K562 (cell line): Measurements from ENCODE around the gene ARPP21. TPM values are rescaled to one million over a fixed set of nuclear protein-coding genes. Genes with fewer than 3 reads are reported as not detected.

Experiments used
- ATAC-seq: fragments of 200-7000 bp; cut with Tn5 transposase; 3 replicates; pipeline ENCODE4 v1.9.1; 2020; ENCODE audit warnings: moderate library complexity
- BruUV-seq: library from RNA; stranded (reverse); fragments of 400-500 nt; replicated peaks from 2 replicates; lab custom pipeline; 2021; lab: Mats Ljungman, UMichigan
- CTCF ChIA-PET: fragments of 300-600 bp; formaldehyde crosslinking; extraction: SDS; loops from one replicate; lab custom pipeline; 2021; ENCODE audit warnings: low intra/inter-chr PET ratio; lab: Yijun Ruan, JAX
- POLR2A ChIA-PET: fragments of 300-600, 350-650 bp; sonication (Branson Sonifier 250); formaldehyde crosslinking; extraction: SDS; loops from one replicate; lab custom pipeline; 2021; ENCODE audit warnings: antibody characterized with exemption, inconsistent platforms; lab: Yijun Ruan, JAX
- DNase-seq, 4 experiments: peaks; one replicate each; pipeline versions ENCODE4 v3.0.0 to v3.0.0-alpha.2; 2011 to 2018; ENCODE audit warnings: low spot score in 3 of 4, mixed read lengths in 3 of 4; ENCODE audit errors: extremely low read depth in 1 of 4
- FAIRE-seq: peaks from 2 replicates; lab custom pipeline; 2011; peaks lifted over from hg19 to GRCh38; lab: Jason Lieb, UNC
- H2AFZ ChIP-seq: 2 replicates; pipeline ENCODE4 v1.6.0; 2011; ENCODE audit warnings: low read depth, low read length, control low read depth, inconsistent platforms
- H3K27ac ChIP-seq: fragments of 200-600 bp; 3 replicates; pipeline ENCODE4 v1.8.0; 2011; ENCODE audit warnings: low read depth, mild to moderate bottlenecking, control low read depth, inconsistent platforms, low read length, moderate library complexity, mixed read lengths; ENCODE audit errors: extremely low read depth
- H3K27me3 ChIP-seq, 2 experiments: fragments of 300-600 bp in 1 of 2; 2 replicates in 1 of 2; 3 replicates in 1 of 2; pipeline versions ENCODE4 v1.6.0 to v1.8.0; 2011; ENCODE audit warnings: inconsistent platforms in 2 of 2, low read length in 2 of 2, mild to moderate bottlenecking in 1 of 2, mixed read lengths in 1 of 2, moderate library complexity in 1 of 2; ENCODE audit not compliant: control insufficient read depth in 2 of 2, insufficient read depth in 2 of 2
- H3K36me3 ChIP-seq: fragments of 300-600 bp; 3 replicates; pipeline ENCODE4 v1.8.0; 2011; ENCODE audit warnings: mild to moderate bottlenecking, low read length, inconsistent platforms; ENCODE audit not compliant: control insufficient read depth, insufficient read depth
- H3K4me1 ChIP-seq, 2 experiments: fragments of 200-600 bp in 1 of 2; replicated peaks in 1 of 2; 2 replicates in 1 of 2; 3 replicates in 1 of 2; pipeline versions ENCODE4 v1.5.1 to v1.8.0; 2011; ENCODE audit warnings: inconsistent platforms in 2 of 2, low read length in 2 of 2, mild to moderate bottlenecking in 1 of 2, mixed read lengths in 1 of 2, moderate library complexity in 1 of 2; ENCODE audit not compliant: control insufficient read depth in 2 of 2, insufficient read depth in 2 of 2
- H3K4me2 ChIP-seq: 2 replicates; pipeline ENCODE4 v1.6.1; 2011; ENCODE audit warnings: low read length, control low read depth, inconsistent platforms, mixed read lengths; ENCODE audit not compliant: insufficient read depth
- H3K4me3 ChIP-seq: fragments of 200-600 bp; sonication (generic), shearing (Covaris generic); 2 replicates; pipeline ENCODE4 v1.5.1; 2016; ENCODE audit warnings: control low read depth, inconsistent platforms
- H3K79me2 ChIP-seq: fragments of 200-600 bp; 3 replicates; pipeline ENCODE4 v1.8.0; 2011; ENCODE audit warnings: low read length, inconsistent platforms; ENCODE audit not compliant: control insufficient read depth, insufficient read depth
- H3K9ac ChIP-seq, 2 experiments: 2 replicates each; pipeline versions ENCODE4 v1.6.0 to v1.6.1; 2011; ENCODE audit warnings: low read depth in 2 of 2, low read length in 2 of 2, control low read depth in 1 of 2, inconsistent platforms in 1 of 2, mild to moderate bottlenecking in 1 of 2, mixed read lengths in 1 of 2; ENCODE audit not compliant: insufficient read depth in 1 of 2
- H3K9me1 ChIP-seq: one replicate; pipeline ENCODE4 v1.6.0; 2011; ENCODE audit warnings: inconsistent platforms, mild to moderate bottlenecking, low read length, moderate library complexity; ENCODE audit not compliant: control insufficient read depth, insufficient read depth
- H3K9me3 ChIP-seq: replicated peaks from 2 replicates; pipeline ENCODE4 v1.5.1; 2011; ENCODE audit warnings: low read depth, low read length, inconsistent platforms; ENCODE audit not compliant: control insufficient read depth, insufficient read depth
- H4K20me1 ChIP-seq: replicated peaks from 2 replicates; pipeline ENCODE4 v1.6.1; 2011; ENCODE audit warnings: low read length, inconsistent platforms, mixed read lengths; ENCODE audit not compliant: control insufficient read depth, insufficient read depth
- FOXM1 ChIP-seq, 2 experiments: fragments of 450-650 bp in 1 of 2; sonication (generic) in 1 of 2; formaldehyde crosslinking in 1 of 2; IDR thresholded peaks; 2 replicates each; pipeline versions ENCODE4 v1.6.1 to v1.9.0; 2017 to 2022; ENCODE audit warnings: low read depth in 2 of 2, mild to moderate bottlenecking in 2 of 2, missing genetic modification reagents in 1 of 2, moderate library complexity in 1 of 2
- JUNB ChIP-seq: fragments of 450-650 bp; formaldehyde crosslinking; conservative IDR thresholded peaks from 2 replicates; pipeline ENCODE4 v1.4.0; 2020; ENCODE audit warnings: mild to moderate bottlenecking
- KAT7 ChIP-seq: sonication (generic); formaldehyde crosslinking; IDR thresholded peaks from 2 replicates; pipeline ENCODE4 v1.8.0; 2022; ENCODE audit warnings: missing genetic modification reagents, mild to moderate bottlenecking, borderline replicate concordance
- MITF ChIP-seq: IDR thresholded peaks from 2 replicates; pipeline ENCODE4 v1.6.1; 2014; ENCODE audit warnings: antibody characterized with exemption
- NFIX ChIP-seq: fragments of 250-450 bp; sonication (Bioruptor Pico); IDR thresholded peaks from 2 replicates; pipeline ENCODE4 v1.4.0; 2020; ENCODE audit warnings: low read depth, mild to moderate bottlenecking, moderate library complexity
- PCBP1 ChIP-seq: fragments of 200-400 bp; formaldehyde crosslinking; IDR thresholded peaks from 2 replicates; pipeline ENCODE4 v1.6.1; 2018; ENCODE audit warnings: mild to moderate bottlenecking, low read depth, low read length; ENCODE audit not compliant: poor library complexity, severe bottlenecking
- PHF21A ChIP-seq: fragments of 450-650 bp; IDR thresholded peaks from 2 replicates; pipeline ENCODE4 v1.6.1; 2017; ENCODE audit warnings: low read depth, borderline replicate concordance
- SRSF7 ChIP-seq: fragments of 200-400 bp; formaldehyde crosslinking; optimal IDR thresholded peaks from 2 replicates; pipeline ENCODE3; 2017; ENCODE audit warnings: mild to moderate bottlenecking, low read depth, low read length
- TGIF2 ChIP-seq: sonication (generic); formaldehyde crosslinking; IDR thresholded peaks from 2 replicates; pipeline ENCODE4 v1.8.1; 2022; ENCODE audit warnings: mild to moderate bottlenecking, missing genetic modification reagents, moderate library complexity
- ZNF324 ChIP-seq: fragments of 250-450 bp; sonication (Bioruptor Pico); IDR thresholded peaks from 2 replicates; pipeline ENCODE4 v1.4.0; 2020; ENCODE audit warnings: mild to moderate bottlenecking
- ZNF589 ChIP-seq: fragments of 200-800 bp; sonication (Bioruptor generic); IDR thresholded peaks from 2 replicates; pipeline ENCODE4 v1.6.1; 2016; ENCODE audit warnings: low read depth, missing genetic modification characterization, missing compliant biosample characterization
- WGBS: fragments of 100-300 bp; shearing (Covaris generic); methylation state at CpG from one replicate; pipeline ENCODE4 v1.1.6; 2016; ENCODE audit warnings: low coverage, mixed read lengths; ENCODE audit not compliant: insufficient coverage; ENCODE audit errors: missing lambda C conversion rate; 5-methylcytosine and 5-hydroxymethylcytosine counted together
- in situ Hi-C: fragments of 300-500 bp; cut with MboI; formaldehyde crosslinking; loops from 4 replicates; pipeline ENCODE4 v1.15.0; 2018; ENCODE audit warnings: inconsistent platforms, mixed read lengths
- intact Hi-C: fragments of 100-400 bp; cut with micrococcal nuclease; formaldehyde crosslinking; loops from 2 replicates; pipeline ENCODE4 v1.14.2; 2022
- polyA plus RNA-seq, 8 experiments: library from polyadenylated mRNA; depleted of rRNA in 4 of 8; stranded (reverse) in 5 of 8; unstranded in 3 of 8; fragments of >200 nt; fragmentation: Nextera tagmentation in 2 of 8; fragmentation: Illumina TruSeq in 1 of 8; extraction: Ambion mirVana in 2 of 8; extraction: Trizol in 1 of 8; gene quantifications; 2 replicates each; pipeline versions ENCODE4 v1.2.1 to v1.2.3, GENCODE V29; 2011 to 2014; ENCODE audit warnings: inconsistent platforms in 1 of 8, missing spikeins in 1 of 8
- total RNA-seq, 7 experiments: library from RNA; depleted of rRNA in 6 of 7; stranded (reverse); fragments of >200 nt in 6 of 7; fragmentation: Illumina TruSeq in 2 of 7; extraction: Trizol in 2 of 7; gene quantifications; 2 replicates each; pipeline versions ENCODE4 v1.2.1 to v1.2.3, GENCODE V29; 2011 to 2021; ENCODE audit warnings: low replicate concordance in 1 of 7

The ARPP21 gene
- total and polyA plus RNA-seq, 9 of the 15 experiments (the other 6 are each of a cell fraction or from before 2014, with no cell fraction given), result not detected

GRCh38 chr3:35745802-35746484 is 106.6 kb downstream of the ARPP21 start:
- H3K4me1 ChIP-seq, result no peaks in the 10 kb centered on the region
- TF ChIP-seq JUNB (CRISPR knock-in tag) (no peak), MITF (no peak), ZNF589 (no peak), NFIX (CRISPR knock-in tag) (no peak), ZNF324 (no peak), PCBP1 (no peak), PHF21A (no peak), SRSF7 (no peak), FOXM1 (IDR thresholded peaks at IDR 0.05; ENCODE audit: low read depth) (no peak), FOXM1 (CRISPR knock-in tag; IDR thresholded peaks at IDR 0.05; ENCODE audit: low read depth) (no peak), TGIF2 (CRISPR knock-in tag) (no peak), KAT7 (CRISPR knock-in tag) (no peak)
- in situ Hi-C loops (no loop called here), intact Hi-C loops (no loop called here)
- CTCF ChIA-PET, result no interaction called here
- DNase-seq (no peak), FAIRE-seq (no peak), ATAC-seq (no peak)
- no peak overlapping the region for H2AFZ ChIP-seq
- no peak overlapping the region for H3K9ac ChIP-seq
- H3K9me1 ChIP-seq, result no peaks in the 10 kb centered on the region
- no peaks in the 10 kb centered on the region for H4K20me1 ChIP-seq
- no peak overlapping the region for H3K4me3 ChIP-seq
- no peak overlapping the region for H3K27ac ChIP-seq
- POLR2A ChIA-PET, result no interaction called here
- no peak overlapping the region for H3K4me2 ChIP-seq
- WGBS, result 4% methylated on average over 2 of the region's 2 CpGs
- H3K9me3 ChIP-seq, result no peaks in the 10 kb centered on the region
- H3K79me2 ChIP-seq, result no peaks in the 10 kb centered on the region
- BruUV-seq, result no TSS peak
- no peaks in the 10 kb centered on the region for H3K27me3 ChIP-seq
- H3K36me3 ChIP-seq, result no peaks in the 10 kb centered on the region
